Nephron (organoid): ENCODE data around the gene SERP2.

Experiments used
- H3K27ac Mint-ChIP-seq, 3 experiments: 2 replicates each; pipeline ENCODE4 v1.8.0; 2020; ENCODE audit warnings: mixed read lengths in 3 of 3, mild to moderate bottlenecking in 2 of 3, moderate library complexity in 1 of 3
- H3K27me3 Mint-ChIP-seq: 2 replicates; pipeline ENCODE4 v1.8.0; 2021; ENCODE audit warnings: low read depth, mild to moderate bottlenecking, moderate library complexity, mixed read lengths
- H3K36me3 Mint-ChIP-seq: 2 replicates; pipeline ENCODE4 v1.8.0; 2020; ENCODE audit warnings: low read depth, mixed read lengths
- H3K4me1 Mint-ChIP-seq: 2 replicates; pipeline ENCODE4 v1.8.0; 2020; ENCODE audit warnings: mixed read lengths
- H3K4me3 Mint-ChIP-seq, 3 experiments: 2 replicates each; pipeline ENCODE4 v1.8.0; 2020; ENCODE audit warnings: mild to moderate bottlenecking in 3 of 3, mixed read lengths in 3 of 3, moderate library complexity in 2 of 3
- H3K9me3 Mint-ChIP-seq: 2 replicates; pipeline ENCODE4 v1.8.0; 2020; ENCODE audit warnings: mixed read lengths
- CTCF ChIP-seq, 3 experiments: fragments of 200-600 bp; sonication (generic); IDR thresholded peaks; one replicate each; pipeline ENCODE4 v1.5.0; 2021; ENCODE audit warnings: antibody characterized with exemption in 3 of 3; ENCODE audit not compliant: unreplicated experiment in 3 of 3

Gene SERP2

DNA sequence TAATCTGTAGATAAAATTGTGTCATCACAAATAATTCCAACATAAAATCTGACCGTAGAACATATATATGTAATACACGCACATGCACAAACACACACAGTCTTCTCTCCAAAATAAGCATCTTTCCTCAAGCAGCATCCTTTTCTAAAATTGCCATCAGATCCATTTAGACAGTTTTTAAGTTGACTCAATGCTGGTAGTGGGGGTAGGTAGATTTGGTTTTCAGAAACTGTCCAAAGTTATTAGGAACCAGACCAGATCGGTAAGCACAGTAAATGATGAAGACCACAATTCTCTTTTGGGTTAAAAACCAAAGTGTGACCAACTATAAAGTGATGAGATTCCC lies 64.6 kb downstream of the SERP2 start:
- Mint-ChIP-seq H3K27me3 (no peaks in the 10 kb centered on the region), H3K4me3 (peak overlapping the region; percentile 87 to 94 (median 92)), H3K27ac (peak overlapping the region; percentile 29 to 91 (median 39)), H3K9me3 (no peaks in the 10 kb centered on the region), H3K4me1 (peaks cover 37% of the 10 kb centered on the region), H3K36me3 (peaks cover 21% of the 10 kb centered on the region)
- TF ChIP-seq CTCF (IDR thresholded peaks at IDR 0.05; ENCODE audit: unreplicated experiment in 3 of 3), result peak in 2 of 3 experiments; percentile 6 to 19

GRCh38 chr13:44439452-44440024 lies 65.9 kb downstream of the SERP2 start:
- H3K36me3 Mint-ChIP-seq, result peaks cover 8% of the 10 kb centered on the region
- no peak overlapping the region for H3K4me3 Mint-ChIP-seq
- peaks cover 25% of the 10 kb centered on the region for H3K4me1 Mint-ChIP-seq
- H3K9me3 Mint-ChIP-seq, result no peaks in the 10 kb centered on the region
- no peak for TF ChIP-seq CTCF (IDR thresholded peaks at IDR 0.05; ENCODE audit: unreplicated experiment in 3 of 3)
- no peaks in the 10 kb centered on the region for H3K27me3 Mint-ChIP-seq
- peak overlapping the region; percentile 8 to 62 (median 40) for H3K27ac Mint-ChIP-seq

GRCh38 chr13:44440046-44440608 lies 66.5 kb downstream of the SERP2 start:
- H3K36me3 Mint-ChIP-seq, result peaks cover 2% of the 10 kb centered on the region
- TF ChIP-seq CTCF (IDR thresholded peaks at IDR 0.05; ENCODE audit: unreplicated experiment in 3 of 3), result no peak
- H3K27me3 Mint-ChIP-seq, result no peaks in the 10 kb centered on the region
- peaks cover 3% of the 10 kb centered on the region for H3K9me3 Mint-ChIP-seq
- H3K4me3 Mint-ChIP-seq, result no peak overlapping the region
- H3K4me1 Mint-ChIP-seq, result peaks cover 21% of the 10 kb centered on the region
- peak overlapping the region; percentile 8 to 62 (median 40) for H3K27ac Mint-ChIP-seq
